22Rv1 (cell line): ENCODE results near the gene PLXNC1.

Source experiments
- H3K27ac ChIP-seq: fragments of 450-650 bp; 2 replicates; pipeline ENCODE4 v1.5.1; 2017
- ZFX ChIP-seq: fragments of 450-650 bp; IDR thresholded peaks from 2 replicates; pipeline ENCODE4 v1.6.1; 2017; ENCODE audit warnings: antibody characterized with exemption, borderline replicate concordance
- TF ChIP-seq, protein P1 (sequence below): fragments of 450-650 bp; IDR thresholded peaks from 2 replicates; pipeline ENCODE4 v1.5.1; 2017; ENCODE audit warnings: mild to moderate bottlenecking

PLXNC1 gene

DNA sequence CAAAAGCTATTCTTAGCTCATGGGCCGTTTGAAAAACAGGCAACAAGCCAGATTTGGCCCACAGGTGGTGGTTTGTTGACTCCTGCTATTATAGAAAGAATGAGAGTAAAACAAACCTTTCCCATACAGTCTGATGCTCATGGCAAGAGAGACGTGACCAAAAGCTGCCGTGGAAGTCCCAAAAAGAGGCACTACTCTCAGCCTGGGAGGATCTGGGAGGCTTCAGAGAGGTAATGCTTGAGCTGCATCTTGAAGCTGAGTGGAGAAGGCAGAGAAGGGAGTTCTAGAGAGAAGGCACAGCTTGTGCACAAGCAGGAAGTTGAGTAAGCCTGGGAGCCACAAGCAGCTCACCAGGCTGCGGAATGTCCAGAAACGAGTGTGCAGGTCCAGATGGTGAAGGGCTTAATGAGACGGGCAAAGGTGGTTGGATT lies 9.6 kb downstream of the PLXNC1 start:
- TF ChIP-seq ZFX, result no peak
- TF ChIP-seq, protein P1, sequence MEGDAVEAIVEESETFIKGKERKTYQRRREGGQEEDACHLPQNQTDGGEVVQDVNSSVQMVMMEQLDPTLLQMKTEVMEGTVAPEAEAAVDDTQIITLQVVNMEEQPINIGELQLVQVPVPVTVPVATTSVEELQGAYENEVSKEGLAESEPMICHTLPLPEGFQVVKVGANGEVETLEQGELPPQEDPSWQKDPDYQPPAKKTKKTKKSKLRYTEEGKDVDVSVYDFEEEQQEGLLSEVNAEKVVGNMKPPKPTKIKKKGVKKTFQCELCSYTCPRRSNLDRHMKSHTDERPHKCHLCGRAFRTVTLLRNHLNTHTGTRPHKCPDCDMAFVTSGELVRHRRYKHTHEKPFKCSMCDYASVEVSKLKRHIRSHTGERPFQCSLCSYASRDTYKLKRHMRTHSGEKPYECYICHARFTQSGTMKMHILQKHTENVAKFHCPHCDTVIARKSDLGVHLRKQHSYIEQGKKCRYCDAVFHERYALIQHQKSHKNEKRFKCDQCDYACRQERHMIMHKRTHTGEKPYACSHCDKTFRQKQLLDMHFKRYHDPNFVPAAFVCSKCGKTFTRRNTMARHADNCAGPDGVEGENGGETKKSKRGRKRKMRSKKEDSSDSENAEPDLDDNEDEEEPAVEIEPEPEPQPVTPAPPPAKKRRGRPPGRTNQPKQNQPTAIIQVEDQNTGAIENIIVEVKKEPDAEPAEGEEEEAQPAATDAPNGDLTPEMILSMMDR, result no peak
- no peak overlapping the region for H3K27ac ChIP-seq

DNA sequence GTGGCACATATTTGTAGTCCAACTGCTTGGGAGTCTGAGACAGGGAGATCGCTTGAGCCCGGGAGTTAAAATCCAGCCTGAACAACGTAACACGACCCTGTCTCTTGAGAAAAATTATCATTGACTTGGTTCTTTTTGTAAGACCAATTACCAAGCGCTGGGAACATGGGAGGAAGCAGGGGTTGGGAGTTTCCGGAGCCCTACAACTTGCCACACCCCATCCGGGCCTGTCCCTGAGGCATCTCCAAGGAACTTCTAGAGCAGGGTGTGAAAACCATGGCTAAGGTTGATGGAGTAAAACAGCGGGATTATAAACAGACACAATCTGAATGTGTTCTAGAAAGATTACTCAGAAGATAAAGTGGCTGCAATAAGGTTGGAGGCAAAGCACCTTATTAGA lies 10.3 kb downstream of the PLXNC1 start:
- TF ChIP-seq, protein P1, result no peak
- TF ChIP-seq ZFX, result no peak
- H3K27ac ChIP-seq, result no peak overlapping the region

DNA sequence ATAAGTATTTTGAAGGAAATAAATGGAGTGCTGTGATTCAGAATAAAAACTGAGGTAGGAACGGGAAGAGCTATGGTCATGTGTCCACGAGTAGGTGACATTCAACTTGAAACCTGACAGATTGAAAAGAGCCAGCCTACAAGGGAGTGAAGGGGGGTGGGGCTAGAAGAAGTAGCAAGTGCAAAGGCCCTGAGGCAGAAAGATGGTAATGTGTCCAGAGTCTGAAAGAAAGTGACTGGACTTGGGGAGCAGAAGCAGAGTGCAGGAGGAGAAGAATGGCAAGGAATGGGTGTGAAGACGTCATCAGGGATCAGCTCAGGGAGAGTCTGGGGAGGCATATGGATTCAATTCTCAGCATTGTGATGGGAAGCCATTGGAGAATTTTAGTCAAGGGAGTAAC lies 13.7 kb downstream of the PLXNC1 start:
- TF ChIP-seq, protein P1, result no peak
- H3K27ac ChIP-seq, result no peak overlapping the region

DNA sequence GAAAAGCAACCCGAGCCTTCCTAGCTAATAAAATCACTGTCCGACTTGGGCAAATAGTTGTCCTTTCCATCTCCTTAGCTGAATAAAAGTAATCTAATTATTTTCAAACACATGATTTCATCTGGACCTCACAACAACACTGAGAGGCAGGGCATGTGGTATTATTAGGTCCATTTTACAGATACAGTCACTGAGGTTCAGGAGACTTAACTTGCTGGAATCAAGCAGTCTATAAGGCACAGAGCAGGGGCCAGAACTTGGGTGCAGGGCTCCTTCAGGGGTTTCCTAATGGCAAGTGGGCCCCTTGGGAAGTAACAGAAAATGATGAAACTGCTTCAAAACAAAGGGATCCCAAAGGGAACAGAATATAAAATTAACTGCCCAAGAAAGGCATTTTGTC lies 15.5 kb downstream of the PLXNC1 start:
- no peak for TF ChIP-seq ZFX
- TF ChIP-seq, protein P1, result no peak
- H3K27ac ChIP-seq, result no peak overlapping the region

DNA sequence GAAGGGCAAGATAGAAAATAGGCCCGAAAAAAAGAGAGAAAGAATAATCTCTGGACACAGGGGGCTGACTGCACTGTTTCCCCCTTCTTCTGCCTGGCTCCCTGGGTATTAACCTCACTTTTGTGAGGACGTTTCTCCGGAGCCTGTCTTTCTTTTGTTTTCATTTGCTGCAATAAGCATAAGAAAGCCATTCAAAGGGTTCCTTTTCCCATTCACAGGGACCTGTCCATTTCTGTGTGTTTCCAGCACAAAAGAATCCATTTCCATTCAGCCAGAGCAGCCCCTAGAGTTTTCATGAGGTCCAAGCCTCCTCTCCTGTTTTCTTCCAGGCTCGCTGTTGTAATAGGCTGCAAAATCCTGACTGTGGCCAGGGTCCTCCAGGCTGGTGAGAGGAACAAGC lies 16.8 kb downstream of the PLXNC1 start:
- H3K27ac ChIP-seq, result no peak overlapping the region
- TF ChIP-seq ZFX, result no peak
- TF ChIP-seq, protein P1, result no peak

DNA sequence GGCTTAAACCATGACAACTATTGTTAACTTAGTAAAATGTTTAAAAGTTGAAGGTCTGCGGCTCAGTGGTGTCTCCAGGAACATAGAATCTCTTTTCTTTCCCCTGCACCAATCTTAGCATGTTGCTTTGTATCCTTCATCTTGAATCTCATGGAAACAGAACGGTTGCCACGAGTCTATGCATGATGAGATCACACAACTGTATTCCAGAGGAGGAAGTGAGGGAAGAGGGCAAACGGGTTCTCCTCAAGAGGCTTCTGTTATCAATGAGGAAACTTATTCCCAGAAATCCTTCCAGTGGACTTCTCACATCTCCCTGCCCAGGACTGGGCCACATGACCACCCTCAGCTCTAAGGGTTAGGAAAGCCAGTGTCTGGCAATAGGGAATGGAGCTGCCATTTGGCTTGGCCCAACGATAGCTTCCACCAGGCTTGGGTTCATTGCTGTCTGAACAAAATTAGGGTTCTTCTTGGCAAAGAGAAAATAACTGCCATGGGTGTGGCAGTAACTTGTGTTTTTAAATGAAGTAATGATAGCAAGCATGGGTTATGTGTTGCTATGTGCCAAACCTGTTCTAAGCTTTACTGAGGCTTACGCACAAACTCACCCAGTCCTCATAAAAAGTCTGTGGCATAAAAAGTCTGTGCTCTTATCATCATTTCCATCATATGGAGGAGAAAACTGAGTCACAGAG lies 17.4 kb downstream of the PLXNC1 start:
- no peak for TF ChIP-seq ZFX
- TF ChIP-seq, protein P1, result no peak
- no peak overlapping the region for H3K27ac ChIP-seq

DNA sequence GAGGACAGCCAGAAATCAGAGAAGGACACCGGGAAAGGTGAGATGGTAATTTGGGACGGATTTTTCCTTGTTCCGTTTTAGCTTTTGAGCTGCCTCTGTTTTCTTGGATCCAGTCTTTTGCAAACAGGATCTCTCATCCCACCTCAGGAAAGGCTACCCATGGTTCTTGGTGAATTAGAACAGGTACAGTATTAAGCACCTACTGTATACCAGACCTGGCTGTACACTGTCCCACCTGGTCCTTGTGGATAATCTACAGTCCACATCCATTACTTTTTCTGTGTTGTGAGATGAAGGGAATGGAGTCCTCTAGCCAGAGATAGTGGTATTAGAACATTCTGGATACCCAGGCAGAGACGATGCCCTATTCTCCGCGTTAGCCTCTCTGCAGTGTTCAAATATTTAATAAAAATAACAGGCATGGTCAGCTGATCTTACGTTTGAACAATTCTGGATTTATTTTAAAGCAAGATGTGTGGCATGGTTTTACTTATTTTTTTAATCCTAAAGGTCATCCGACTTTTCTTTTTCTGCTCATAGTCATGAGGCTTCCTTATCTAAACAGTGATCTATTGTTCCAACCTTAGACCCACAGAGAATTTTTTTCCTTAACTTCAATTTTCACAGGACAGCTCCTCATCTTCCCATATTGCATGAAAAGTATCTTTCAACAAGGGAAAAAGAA lies 18.8 kb downstream of the PLXNC1 start:
- no peak overlapping the region for H3K27ac ChIP-seq
- no peak for TF ChIP-seq ZFX
